PC-3 (cell line): Measurements from ENCODE around the gene ANO4.

ENCODE experiments used
- CTCF ChIP-seq: fragments of 300-600 bp; sonication (generic); conservative IDR thresholded peaks from 2 replicates; pipeline ENCODE4 v1.5.1; 2017; ENCODE audit warnings: antibody characterized with exemption, low read depth, mild to moderate bottlenecking, low read length
- EZH2phosphoT487 ChIP-seq: fragments of 300-600 bp; sonication (generic); IDR thresholded peaks from 2 replicates; pipeline ENCODE4 v1.6.1; 2018; ENCODE audit warnings: mild to moderate bottlenecking, antibody characterized with exemption, low read length, borderline replicate concordance

- TF ChIP-seq CTCF (no peak), EZH2phosphoT487 (no peak)
Measured at GRCh38 chr12:100967189-100967588, 172.6 kb downstream of the ANO4 start.
